Caco-2 (cell line): ENCODE measurements around the gene FZD2. TPM values are rescaled to one million over a fixed set of nuclear protein-coding genes. Genes with fewer than 3 reads are reported as not detected.

ENCODE experiments used
- BruUV-seq: library from RNA; stranded (reverse); fragments of 400-500 nt; replicated peaks from 2 replicates; lab custom pipeline; 2021; lab: Mats Ljungman, UMichigan
- CTCF ChIA-PET: fragments of 300-600 bp; sonication (Branson Sonifier 250); formaldehyde crosslinking; loops from one replicate; lab custom pipeline; 2022; ENCODE audit warnings: antibody characterized with exemption; lab: Charles Lee
- POLR2A ChIA-PET: fragments of 300-600 bp; sonication (Branson Sonifier 250); formaldehyde crosslinking; loops from one replicate; lab custom pipeline; 2022; ENCODE audit warnings: antibody characterized with exemption; lab: Charles Lee
- DNase-seq, 2 experiments: peaks; one replicate each; pipeline versions ENCODE4 v3.0.0 to v3.0.0-alpha.2; 2020 to 2022
- H3K27me3 ChIP-seq: replicated peaks from 2 replicates; pipeline ENCODE4 v1.6.0; 2011; ENCODE audit warnings: low read length; ENCODE audit not compliant: control insufficient read depth, insufficient read depth
- H3K36me3 ChIP-seq: 2 replicates; pipeline ENCODE4 v1.5.1; 2011; ENCODE audit warnings: low read length; ENCODE audit not compliant: control insufficient read depth, insufficient read depth
- H3K4me1 ChIP-seq: fragments of 250-450 bp; sonication (Bioruptor Pico); 2 replicates; pipeline ENCODE4 v1.5.1; 2020; ENCODE audit warnings: mild to moderate bottlenecking
- H3K4me3 ChIP-seq: 2 replicates; pipeline ENCODE4 v1.5.1; 2011; ENCODE audit warnings: low read depth, mild to moderate bottlenecking, control low read depth, low read length
- H3K9me3 ChIP-seq: fragments of 250-450 bp; sonication (Bioruptor Pico); 2 replicates; pipeline ENCODE4 v1.5.1; 2020; ENCODE audit warnings: mild to moderate bottlenecking, moderate library complexity
- H3K27ac Mint-ChIP-seq: one replicate; pipeline ENCODE4 v1.8.0; 2022; ENCODE audit warnings: mixed read lengths; ENCODE audit not compliant: unreplicated experiment
- H3K27me3 Mint-ChIP-seq: one replicate; pipeline ENCODE4 v1.8.0; 2022; ENCODE audit warnings: mixed read lengths; ENCODE audit not compliant: insufficient read depth, unreplicated experiment
- H3K36me3 Mint-ChIP-seq: one replicate; pipeline ENCODE4 v1.8.0; 2022; ENCODE audit warnings: mild to moderate bottlenecking, mixed read lengths; ENCODE audit not compliant: insufficient read depth, unreplicated experiment
- H3K4me1 Mint-ChIP-seq: one replicate; pipeline ENCODE4 v1.8.0; 2022; ENCODE audit warnings: low read depth, mixed read lengths; ENCODE audit not compliant: unreplicated experiment
- H3K4me3 Mint-ChIP-seq: one replicate; pipeline ENCODE4 v1.8.0; 2022; ENCODE audit warnings: mild to moderate bottlenecking, moderate library complexity, mixed read lengths; ENCODE audit not compliant: unreplicated experiment
- H3K9me3 Mint-ChIP-seq: one replicate; pipeline ENCODE4 v1.8.0; 2022; ENCODE audit warnings: mixed read lengths; ENCODE audit not compliant: unreplicated experiment
- intact Hi-C: fragments of 100-400 bp; cut with micrococcal nuclease; formaldehyde crosslinking; loops from one replicate; pipeline ENCODE4 v1.10.0; 2022; ENCODE audit not compliant: unreplicated experiment
- total RNA-seq: library from RNA; stranded (reverse); gene quantifications from 2 replicates; pipeline ENCODE4 v1.2.3, GENCODE V29; 2022
- TF ChIP-seq, protein P1 (sequence below), 2 experiments: fragments of 200-600 bp in 1 of 2; IDR thresholded peaks; 1 replicate in 1 of 2; 2 replicates in 1 of 2; pipeline versions ENCODE4 v1.5.1 to v1.8.0; 2011 to 2022; ENCODE audit warnings: antibody characterized with exemption in 1 of 2, control low read depth in 1 of 2, inconsistent platforms in 1 of 2, low read depth in 1 of 2, low read length in 1 of 2, mild to moderate bottlenecking in 1 of 2, moderate library complexity in 1 of 2; ENCODE audit not compliant: insufficient read depth in 1 of 2, severe bottlenecking in 1 of 2, unreplicated experiment in 1 of 2

The FZD2 gene
- total RNA-seq, 1 experiment from 2014 or later, result 39.5 TPM

GRCh38 chr17:44543213-44543904, 13.9 kb upstream of the FZD2 start:
- Mint-ChIP-seq H3K4me3 (peak overlapping the region; percentile 45), H3K9me3 (no peaks in the 10 kb centered on the region), H3K4me1 (peaks cover 50% of the 10 kb centered on the region), H3K27me3 (no peaks in the 10 kb centered on the region), H3K36me3 (peaks cover 36% of the 10 kb centered on the region), H3K27ac (peak overlapping the region; percentile 98)
- CTCF ChIA-PET, result interaction anchor here (0.6 to 2.6 kb wide), 12 partner anchors 10 to 325 kb away, joined by 3 to 18 read pairs (median 4); partner anchors contain the start of genes FZD2 and GPATCH8
- H3K36me3 ChIP-seq, result no peaks in the 10 kb centered on the region
- BruUV-seq, result no TSS peak
- TF ChIP-seq, protein P1, sequence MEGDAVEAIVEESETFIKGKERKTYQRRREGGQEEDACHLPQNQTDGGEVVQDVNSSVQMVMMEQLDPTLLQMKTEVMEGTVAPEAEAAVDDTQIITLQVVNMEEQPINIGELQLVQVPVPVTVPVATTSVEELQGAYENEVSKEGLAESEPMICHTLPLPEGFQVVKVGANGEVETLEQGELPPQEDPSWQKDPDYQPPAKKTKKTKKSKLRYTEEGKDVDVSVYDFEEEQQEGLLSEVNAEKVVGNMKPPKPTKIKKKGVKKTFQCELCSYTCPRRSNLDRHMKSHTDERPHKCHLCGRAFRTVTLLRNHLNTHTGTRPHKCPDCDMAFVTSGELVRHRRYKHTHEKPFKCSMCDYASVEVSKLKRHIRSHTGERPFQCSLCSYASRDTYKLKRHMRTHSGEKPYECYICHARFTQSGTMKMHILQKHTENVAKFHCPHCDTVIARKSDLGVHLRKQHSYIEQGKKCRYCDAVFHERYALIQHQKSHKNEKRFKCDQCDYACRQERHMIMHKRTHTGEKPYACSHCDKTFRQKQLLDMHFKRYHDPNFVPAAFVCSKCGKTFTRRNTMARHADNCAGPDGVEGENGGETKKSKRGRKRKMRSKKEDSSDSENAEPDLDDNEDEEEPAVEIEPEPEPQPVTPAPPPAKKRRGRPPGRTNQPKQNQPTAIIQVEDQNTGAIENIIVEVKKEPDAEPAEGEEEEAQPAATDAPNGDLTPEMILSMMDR (IDR thresholded peaks at IDR 0.05; ENCODE audit: insufficient read depth in 1 of 2, low read depth in 1 of 2, low read length in 1 of 2, severe bottlenecking in 1 of 2, unreplicated experiment in 1 of 2), result no peak
- H3K9me3 ChIP-seq, result no peaks in the 10 kb centered on the region
- no peaks in the 10 kb centered on the region for H3K27me3 ChIP-seq
- intact Hi-C loops, result loop anchor here (1.0 to 2.0 kb wide), 4 partner anchors 8 to 43 kb away; no protein-coding TSS in a partner anchor
- H3K4me1 ChIP-seq, result peaks cover 69% of the 10 kb centered on the region
- POLR2A ChIA-PET, result interaction anchor here (0.5 to 2.5 kb wide), 12 partner anchors 9 to 322 kb away, joined by 3 to 46 read pairs (median 4); partner anchors contain the start of genes FZD2 and GPATCH8
- no peak overlapping the region for H3K4me3 ChIP-seq
- peak; percentile 94 to 97 for DNase-seq

- Mint-ChIP-seq H3K36me3 (peaks cover 36% of the 10 kb centered on the region), H3K4me3 (peak overlapping the region; percentile 45), H3K27me3 (no peaks in the 10 kb centered on the region), H3K4me1 (peaks cover 55% of the 10 kb centered on the region), H3K27ac (peak overlapping the region; percentile 98), H3K9me3 (no peaks in the 10 kb centered on the region)
- TF ChIP-seq, protein P1 (IDR thresholded peaks at IDR 0.05; ENCODE audit: insufficient read depth in 1 of 2, low read depth in 1 of 2, low read length in 1 of 2, severe bottlenecking in 1 of 2, unreplicated experiment in 1 of 2), result no peak
- Histone ChIP-seq H3K27me3 (no peaks in the 10 kb centered on the region), H3K4me1 (peaks cover 76% of the 10 kb centered on the region), H3K36me3 (no peaks in the 10 kb centered on the region), H3K4me3 (no peak overlapping the region), H3K9me3 (no peaks in the 10 kb centered on the region)
- ChIA-PET CTCF (interaction anchor here (0.6 to 2.6 kb wide), 10 partner anchors 9 to 219 kb away, joined by 3 to 18 read pairs (median 5); partner anchors contain the start of genes FZD2 and GPATCH8), POLR2A (interaction anchor here (0.5 to 2.5 kb wide), 10 partner anchors 9 to 227 kb away, joined by 3 to 46 read pairs (median 5); partner anchors contain the start of genes FZD2 and GPATCH8)
- TSS peak; percentile 79 for BruUV-seq
- intact Hi-C loops, result loop anchor here (1.0 to 2.0 kb wide), 4 partner anchors 8 to 43 kb away; no protein-coding TSS in a partner anchor
- DNase-seq, result no peak
Measured at GRCh38 chr17:44543905-44544523, 13.3 kb upstream of the FZD2 start.
